Stimulated activated CD4-positive, alpha-beta T cell treated with anti-CD3 and anti-CD28 coated beads, Interleukin-4, amount 100 ng/mL, for 4 hours (primary cell): Measurements from ENCODE around the gene OSTF1.

ENCODE experiments used
- DNase-seq, 2 experiments: peaks; one replicate each; pipeline ENCODE4 v3.0.0-alpha.2; 2020

OSTF1 gene

DNA sequence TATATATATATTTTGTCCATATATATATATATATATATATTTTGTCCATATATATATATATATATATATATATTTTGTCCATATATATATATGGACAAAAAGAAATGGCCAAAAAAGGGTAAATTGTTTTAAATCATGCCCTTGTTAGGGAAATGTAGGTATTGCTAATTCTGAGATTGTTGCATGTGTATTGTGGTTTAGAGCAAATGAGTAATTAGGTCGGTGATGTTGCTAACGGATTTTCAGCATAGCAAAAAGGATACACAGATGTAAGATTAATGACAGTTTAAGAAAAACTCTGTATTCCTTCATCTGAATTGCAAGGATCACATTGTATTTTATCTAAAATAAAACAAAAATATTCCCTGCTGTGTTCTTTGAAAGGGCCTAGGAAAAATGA, 40.2 kb downstream of the OSTF1 start:
- DNase-seq, result no peak

DNA sequence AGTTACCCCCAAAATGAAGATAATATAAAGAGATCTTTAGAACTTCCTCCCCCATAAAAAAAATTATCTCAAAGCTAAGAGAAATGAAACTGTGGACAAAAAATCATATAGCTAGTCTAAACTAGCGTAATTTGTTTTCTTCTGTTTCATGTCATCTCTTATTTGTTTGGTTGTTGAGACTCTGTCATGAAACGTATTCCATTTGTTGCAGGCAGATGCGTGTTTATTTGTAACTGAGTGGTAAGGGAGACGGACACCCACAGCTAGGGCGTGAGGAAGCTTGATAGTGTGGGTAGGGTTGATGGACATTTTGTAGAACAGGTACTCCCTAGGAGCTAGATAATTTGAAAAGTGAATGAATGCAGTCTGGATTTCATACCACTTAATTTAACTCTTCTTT, 41.9 kb downstream of the OSTF1 start:
- DNase-seq, result no peak

GRCh38 chr9:75130621-75131230, 42.4 kb downstream of the OSTF1 start:
- no peak for DNase-seq

DNA sequence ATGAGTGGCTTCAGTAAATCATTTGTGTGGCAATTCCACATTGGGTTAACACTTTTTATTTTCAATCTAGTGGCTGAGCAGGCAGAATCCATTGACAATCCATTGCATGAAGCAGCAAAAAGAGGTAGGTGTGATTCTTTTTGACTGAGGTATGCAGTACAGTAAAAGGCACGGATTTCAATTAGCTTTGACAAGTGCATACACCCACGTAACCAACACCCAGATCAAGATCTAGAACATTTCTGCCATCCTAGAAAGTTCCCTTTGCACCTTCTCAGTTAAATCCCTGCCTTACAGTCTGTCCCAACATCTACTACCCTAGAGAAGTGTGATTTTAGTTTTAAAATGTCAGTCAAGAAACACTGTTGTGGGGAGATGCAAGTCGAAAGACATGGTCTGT, 43.4 kb downstream of the OSTF1 start:
- no peak for DNase-seq

DNA sequence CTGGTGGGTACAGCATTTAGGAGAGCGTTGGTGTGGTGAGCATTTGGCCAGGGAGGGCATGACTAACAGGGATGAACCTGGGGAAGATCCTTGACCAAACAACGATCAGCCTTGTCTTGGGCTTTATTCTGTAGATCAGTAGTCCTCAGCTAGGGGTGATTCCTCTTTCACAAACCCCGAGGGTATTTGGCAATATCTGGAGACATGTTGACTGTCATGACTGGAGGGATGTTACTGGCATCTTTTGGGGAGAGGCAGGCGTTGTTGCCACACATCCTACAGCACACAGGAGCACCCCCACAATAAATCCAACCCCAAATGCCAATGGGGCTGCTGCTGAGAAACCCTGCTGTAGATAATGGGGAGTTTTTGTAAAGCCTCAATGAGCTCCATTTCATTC, 43.9 kb downstream of the OSTF1 start:
- DNase-seq, result no peak

DNA sequence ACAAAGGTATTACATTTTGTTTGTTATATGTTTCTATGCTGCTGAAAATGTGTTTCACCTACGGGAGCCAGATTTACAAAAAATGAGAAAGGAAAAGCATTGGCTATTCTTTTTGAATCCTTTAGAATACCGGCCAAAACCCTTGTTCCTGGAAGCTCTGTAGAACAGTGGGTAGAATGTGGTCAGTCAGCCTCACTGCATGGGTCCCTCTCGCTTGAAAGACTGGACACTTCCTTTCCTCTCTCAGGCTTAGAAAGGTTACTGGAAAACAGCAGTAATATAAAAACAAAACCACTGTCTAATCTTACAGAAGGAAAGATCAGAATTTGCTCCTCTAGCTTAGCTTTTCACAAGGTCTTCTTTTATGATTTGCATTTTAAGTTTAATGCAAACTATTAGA, 45.1 kb downstream of the OSTF1 start:
- no peak for DNase-seq

GRCh38 chr9:75134495-75134894, 46.2 kb downstream of the OSTF1 start:
- DNase-seq, result no peak

DNA sequence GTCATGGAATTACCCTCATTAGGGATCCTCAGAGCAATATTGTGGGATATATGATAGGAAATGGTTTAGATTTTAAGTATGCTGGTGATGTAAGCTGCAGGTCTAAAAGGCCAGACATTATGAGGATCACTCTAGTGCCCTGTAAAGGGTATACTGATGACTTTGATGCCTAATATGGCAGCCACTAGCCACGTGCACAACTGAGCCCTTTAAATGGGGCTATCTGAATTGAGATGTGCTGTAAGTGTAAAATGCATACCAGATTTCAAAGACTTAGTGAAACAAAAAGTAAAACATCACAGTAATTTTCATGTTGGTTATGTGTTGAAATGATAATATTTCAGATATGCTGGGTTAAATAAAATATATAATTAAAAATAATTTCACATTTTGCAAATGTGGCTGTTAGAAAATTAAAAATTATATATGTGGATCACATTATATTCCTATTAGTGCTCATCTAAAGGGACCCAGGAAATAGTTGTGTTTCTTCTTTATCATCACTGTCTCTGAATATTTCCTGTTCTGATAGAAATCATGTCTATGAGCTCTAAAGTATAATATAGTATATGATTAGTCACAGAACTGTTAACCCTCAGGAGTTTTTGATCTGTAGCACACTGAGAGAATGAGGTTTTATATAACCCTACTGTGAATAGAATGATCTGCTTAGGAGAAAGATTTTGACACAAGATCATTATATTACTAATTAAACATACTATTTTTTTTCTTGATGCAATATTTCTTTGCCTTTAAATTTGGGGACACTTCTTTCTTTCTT, 50.1 kb downstream of the OSTF1 start:
- no peak for DNase-seq

DNA sequence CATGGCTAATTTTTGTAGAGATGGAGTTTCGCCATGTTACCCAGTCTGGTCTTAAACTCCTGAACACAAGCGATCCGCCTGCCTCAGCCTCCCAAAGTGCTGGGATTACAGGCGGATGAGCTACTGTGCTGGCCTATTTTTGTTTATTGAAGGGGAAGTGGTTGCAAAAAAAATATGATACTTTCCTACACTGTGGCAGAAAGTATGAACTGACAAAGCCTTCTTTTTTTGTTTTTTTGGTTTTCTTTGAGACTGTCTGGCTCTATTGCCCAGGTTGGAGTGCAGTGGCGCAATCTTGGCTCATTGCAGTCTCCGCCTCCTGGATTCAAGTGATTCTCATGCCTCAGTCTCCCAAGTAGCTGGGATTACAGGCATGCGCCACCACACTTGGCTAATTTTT, 50.9 kb downstream of the OSTF1 start:
- DNase-seq, result no peak

- DNase-seq, result no peak
These were observed 51.9 kb downstream of the OSTF1 start for GRCh38 chr9:75140261-75140660.

DNA sequence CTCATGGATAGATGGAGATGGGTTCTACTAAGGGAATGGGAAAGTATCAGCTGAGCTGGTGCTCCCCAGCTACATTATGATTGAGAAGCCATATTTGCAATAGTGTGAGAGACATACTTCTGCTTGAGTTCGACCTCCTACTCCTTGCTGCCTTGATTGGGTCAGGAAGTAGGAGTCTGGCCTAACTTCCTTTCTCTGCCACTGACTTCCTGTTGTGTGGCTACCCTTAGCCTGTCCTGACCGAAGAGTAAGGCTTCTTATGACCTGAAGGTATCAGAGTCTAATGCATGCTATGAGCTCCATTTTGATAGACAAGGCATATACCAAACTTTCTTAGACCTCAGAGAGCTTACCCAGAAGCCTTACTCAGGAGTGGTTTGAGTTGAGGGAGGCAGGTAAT, 53.9 kb downstream of the OSTF1 start:
- no peak for DNase-seq

DNA sequence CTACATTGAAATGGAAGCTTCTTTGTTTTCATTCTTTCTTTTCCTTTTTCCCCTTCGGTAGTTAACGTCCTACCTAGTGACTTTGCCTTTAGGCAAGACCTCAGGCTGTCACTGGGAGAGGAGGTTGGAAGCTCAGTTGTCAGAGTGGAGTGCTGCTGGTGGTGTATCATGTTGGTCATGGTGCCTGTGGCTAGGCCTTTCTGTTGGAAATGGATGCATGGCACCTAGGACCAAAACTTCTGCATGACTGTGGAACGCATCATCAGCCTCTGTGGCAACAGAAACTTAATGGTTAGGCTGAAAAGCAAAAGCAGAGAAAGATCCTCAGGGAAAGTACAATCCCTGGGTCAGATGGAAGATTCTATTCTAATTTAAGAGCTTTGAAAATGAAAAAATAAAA, 57.9 kb downstream of the OSTF1 start:
- DNase-seq, result no peak

DNA sequence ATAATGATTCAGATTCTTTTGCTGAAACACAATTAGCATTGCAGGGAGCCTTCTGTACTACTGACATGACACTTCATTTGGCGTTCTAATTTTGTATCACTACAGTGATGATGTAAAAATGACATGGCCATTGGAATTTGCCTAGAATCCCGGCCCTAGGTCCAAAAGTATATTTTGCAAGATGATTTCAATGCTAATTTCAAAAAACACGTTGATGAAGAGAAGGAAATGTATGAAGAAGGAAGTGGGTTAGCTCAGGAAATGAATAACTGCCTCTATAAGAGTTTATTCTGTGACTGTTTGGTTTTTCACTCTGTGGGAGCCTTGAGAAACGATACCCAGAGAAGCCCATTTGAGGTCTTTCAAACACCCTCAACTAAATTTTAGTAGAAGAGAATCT, 59.3 kb downstream of the OSTF1 start:
- DNase-seq, result no peak

GRCh38 chr9:75148561-75148960, 60.2 kb downstream of the OSTF1 start:
- peak in 1 of 2 experiments; percentile 2 for DNase-seq

DNA sequence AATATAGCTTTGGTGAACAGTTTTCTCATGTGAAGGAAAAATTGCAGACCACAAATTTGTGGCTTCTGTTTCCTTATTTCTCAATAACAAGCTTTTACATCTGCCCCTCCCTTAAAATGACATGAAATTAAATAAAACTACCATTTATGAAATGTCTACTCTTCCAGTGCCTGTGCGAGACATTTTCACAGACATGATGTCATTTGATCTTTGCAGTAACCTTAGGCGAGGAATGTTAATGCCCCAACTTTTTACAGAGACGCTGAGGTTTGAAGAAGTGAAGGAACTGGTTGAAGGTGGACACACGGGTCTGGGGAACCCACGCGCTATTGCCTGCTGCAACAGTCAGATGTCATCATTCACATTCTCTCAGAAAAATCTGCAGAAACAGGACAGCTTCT, 61.5 kb downstream of the OSTF1 start:
- no peak for DNase-seq

- DNase-seq, result no peak
These were observed 62.2 kb downstream of the OSTF1 start for GRCh38 chr9:75150512-75150911.

DNA sequence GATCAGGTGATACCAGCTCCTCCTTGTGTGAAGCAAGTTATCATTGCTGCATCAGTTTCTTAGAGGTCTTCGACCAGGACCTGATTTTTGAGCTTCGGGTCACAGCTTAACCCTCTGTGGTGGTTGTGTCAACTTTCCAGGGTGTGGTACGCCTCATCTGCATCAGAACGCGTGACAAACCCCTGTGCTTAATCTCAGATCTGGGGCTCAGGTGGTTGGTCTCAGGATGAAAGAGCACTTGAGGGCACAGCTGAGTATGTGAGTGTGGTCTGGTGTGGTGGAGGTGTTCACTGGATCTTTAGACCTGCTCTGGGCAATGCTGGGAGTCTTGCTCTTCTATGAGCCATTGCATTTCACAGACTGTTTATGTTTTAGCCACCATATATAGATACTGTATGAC, 64.1 kb downstream of the OSTF1 start:
- peak in 1 of 2 experiments; percentile 32 for DNase-seq

DNA sequence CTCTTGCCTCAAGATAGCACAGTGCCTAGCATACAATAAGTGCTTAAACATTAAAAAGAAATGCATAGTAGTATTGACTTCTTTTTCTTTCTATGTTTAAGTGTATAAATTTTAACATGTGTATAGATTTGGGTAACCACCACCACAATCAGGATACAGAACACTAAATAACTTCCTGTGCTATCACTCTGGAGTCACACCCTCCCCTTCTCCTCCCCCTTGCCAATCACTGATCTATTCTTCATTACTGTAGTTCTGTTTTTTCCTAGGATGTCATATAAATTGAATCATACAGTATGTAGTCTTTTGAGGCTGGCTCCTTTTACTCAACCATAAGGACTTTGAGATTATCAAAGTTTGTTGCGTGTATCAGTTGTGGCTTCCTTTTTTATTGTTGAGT, 68.5 kb downstream of the OSTF1 start:
- no peak for DNase-seq

GRCh38 chr9:75161116-75161857, 73.0 kb downstream of the OSTF1 start:
- no peak for DNase-seq

GRCh38 chr9:75163764-75164163, 75.5 kb downstream of the OSTF1 start:
- no peak for DNase-seq

- no peak for DNase-seq
These were observed 76.3 kb downstream of the OSTF1 start for GRCh38 chr9:75164573-75164972.

GRCh38 chr9:75167281-75167680, 79.0 kb downstream of the OSTF1 start:
- no peak for DNase-seq

DNA sequence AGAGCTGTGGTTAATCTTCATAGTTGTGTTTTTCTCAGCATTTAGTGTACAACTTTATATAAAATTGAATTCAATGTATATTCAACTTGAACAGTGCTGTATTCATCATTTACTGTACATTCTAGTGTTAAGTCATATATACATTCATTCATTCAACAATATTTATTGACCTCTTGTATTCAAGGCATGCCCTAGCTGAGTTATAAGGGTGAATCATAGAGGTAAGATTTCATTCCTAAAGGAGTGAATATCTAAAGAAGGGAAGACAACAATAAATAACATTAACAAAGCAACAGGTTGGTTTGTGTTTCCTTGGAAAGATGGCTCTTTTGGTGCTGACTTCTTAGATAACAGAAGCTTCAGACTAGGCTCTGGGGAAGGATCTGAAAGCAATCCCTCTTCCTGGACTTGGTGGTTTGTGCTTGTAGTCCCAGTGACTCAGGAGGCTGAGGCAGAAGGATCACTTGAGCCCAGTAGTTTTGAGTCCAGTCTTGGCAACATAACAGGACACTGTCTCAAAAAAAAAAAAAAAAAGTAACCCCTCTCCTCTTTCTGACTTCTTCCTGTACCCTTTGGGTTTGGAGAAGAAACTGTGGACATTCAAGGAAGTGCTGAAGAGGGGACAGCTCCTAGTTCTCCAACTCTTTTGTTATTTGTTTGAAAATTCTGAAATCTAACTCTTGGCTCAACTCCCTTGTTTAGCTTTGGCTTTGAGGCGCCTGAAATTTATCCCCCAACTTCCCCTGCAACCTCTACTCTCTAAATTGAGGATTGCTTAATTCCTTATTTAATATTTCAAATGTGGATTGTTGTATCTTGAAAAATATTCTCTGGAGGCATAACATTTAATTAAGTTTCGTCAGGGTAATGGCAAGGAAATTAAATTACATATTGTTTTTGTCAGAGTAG, 80.2 kb downstream of the OSTF1 start:
- no peak for DNase-seq
